Measurements from ENCODE around the gene PIEZO1.

The PIEZO1 gene

DNA sequence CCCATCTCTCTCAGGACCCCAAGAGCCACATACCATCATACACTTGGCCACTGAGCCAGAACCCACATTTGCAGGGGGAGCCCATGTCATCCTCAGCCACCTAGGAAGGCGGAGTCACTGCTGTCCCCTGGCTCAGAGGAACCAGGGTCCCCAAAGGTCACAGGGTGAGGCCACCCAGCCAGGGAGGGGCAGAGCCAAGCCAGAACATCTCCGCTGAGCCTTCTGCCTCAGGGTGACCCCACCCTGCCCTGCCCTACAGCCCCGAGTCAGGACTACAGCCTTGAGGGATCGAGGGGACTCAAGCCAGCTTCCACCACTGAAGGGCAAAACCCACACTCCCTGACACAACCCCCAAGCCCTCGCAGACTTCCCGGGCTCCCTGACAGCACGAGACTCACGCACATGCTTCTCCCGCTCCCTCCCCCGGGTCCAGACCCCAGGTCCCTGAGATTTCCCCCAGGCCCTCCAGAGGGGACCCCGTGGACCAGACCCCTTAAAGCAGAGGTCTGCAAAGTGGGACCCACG is 17.4 kb downstream of the PIEZO1 start:
- no peaks in the 10 kb centered on the region for H3K9me3 ChIP-seq (ENCODE audit: control insufficient read depth, insufficient read depth, low read length)
- no peak for TF ChIP-seq EZH2phosphoT487 (IDR thresholded peaks at IDR 0.05; ENCODE audit: borderline replicate concordance, low read length)
- TF ChIP-seq, protein P1, sequence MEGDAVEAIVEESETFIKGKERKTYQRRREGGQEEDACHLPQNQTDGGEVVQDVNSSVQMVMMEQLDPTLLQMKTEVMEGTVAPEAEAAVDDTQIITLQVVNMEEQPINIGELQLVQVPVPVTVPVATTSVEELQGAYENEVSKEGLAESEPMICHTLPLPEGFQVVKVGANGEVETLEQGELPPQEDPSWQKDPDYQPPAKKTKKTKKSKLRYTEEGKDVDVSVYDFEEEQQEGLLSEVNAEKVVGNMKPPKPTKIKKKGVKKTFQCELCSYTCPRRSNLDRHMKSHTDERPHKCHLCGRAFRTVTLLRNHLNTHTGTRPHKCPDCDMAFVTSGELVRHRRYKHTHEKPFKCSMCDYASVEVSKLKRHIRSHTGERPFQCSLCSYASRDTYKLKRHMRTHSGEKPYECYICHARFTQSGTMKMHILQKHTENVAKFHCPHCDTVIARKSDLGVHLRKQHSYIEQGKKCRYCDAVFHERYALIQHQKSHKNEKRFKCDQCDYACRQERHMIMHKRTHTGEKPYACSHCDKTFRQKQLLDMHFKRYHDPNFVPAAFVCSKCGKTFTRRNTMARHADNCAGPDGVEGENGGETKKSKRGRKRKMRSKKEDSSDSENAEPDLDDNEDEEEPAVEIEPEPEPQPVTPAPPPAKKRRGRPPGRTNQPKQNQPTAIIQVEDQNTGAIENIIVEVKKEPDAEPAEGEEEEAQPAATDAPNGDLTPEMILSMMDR (IDR thresholded peaks at IDR 0.05; ENCODE audit: low read depth, low read length, poor library complexity, severe bottlenecking) = no peak
- H3K79me2 ChIP-seq (ENCODE audit: control insufficient read depth, low read length) = peaks cover 99% of the 10 kb centered on the region
- H3K4me2 ChIP-seq (ENCODE audit: low read length) = no peak overlapping the region
- peaks cover 27% of the 10 kb centered on the region for H4K20me1 ChIP-seq (ENCODE audit: control insufficient read depth, insufficient read depth, low read depth, low read length)
- H3K4me3 ChIP-seq (ENCODE audit: low read length) = no peak overlapping the region
- H3K4me1 ChIP-seq (ENCODE audit: control insufficient read depth, low read length) = peaks cover 39% of the 10 kb centered on the region
- H3K27me3 ChIP-seq (ENCODE audit: control insufficient read depth, low read length) = no peaks in the 10 kb centered on the region
- H3K9me2 ChIP-seq (replicated peaks; ENCODE audit: control insufficient read depth, low read length) = no peaks in the 10 kb centered on the region
- peaks cover 37% of the 10 kb centered on the region for H3K36me3 ChIP-seq (ENCODE audit: control insufficient read depth, low read length)
- 0 out of 2 replicates have a peak, but pooled peaks cover 4% of the 10 kb centered on the region for H3F3A ChIP-seq (ENCODE audit: control insufficient read depth, insufficient read depth)
- no peak overlapping the region for H3K27ac ChIP-seq (ENCODE audit: low read depth, low read length)

DNA sequence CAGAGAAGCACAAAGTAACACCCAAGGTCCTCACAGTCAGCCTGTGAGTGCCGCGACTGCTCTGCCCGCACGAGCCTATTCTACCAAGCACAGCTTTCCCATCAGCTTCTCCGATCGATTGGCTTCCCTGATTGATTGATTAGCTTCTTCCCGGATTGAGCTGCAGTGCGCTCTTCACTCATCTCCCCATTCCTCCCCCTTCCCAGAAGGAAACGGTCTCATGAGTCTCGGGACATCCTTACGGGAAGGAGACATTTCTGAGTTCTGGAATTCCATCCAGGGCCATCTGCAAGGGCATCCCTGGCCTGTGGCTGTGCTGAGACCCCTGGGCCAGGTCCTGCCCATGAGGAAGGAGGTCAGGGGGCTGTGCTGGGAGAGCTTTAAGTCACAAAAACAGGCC is 18.0 kb downstream of the PIEZO1 start:
- H3K36me3 ChIP-seq (ENCODE audit: control insufficient read depth, low read length) = peaks cover 37% of the 10 kb centered on the region

DNA sequence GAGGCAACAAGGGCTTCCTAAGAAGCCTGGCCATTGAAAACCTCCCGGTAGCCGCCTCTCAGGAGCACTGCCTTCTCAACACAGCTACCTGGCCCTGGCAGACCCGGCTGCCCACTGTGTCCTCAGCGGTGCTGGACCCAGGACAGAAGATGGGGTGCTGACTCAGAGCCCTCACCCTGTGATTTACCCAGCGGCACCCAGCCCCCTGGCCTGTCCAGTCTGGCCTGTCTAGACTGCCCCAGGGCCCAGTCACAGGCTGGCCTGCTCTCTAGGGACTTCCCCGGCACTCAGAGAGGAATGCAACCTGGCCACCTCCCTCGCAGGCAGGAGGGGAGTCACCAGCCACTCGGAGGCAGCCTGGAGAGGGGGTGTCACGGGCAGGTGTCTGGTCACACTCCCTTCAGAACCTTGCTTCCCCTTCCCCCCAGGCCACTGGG is 20.1 kb downstream of the PIEZO1 start:
- no peak overlapping the region for H3K4me3 ChIP-seq (ENCODE audit: low read length)
- TF ChIP-seq, protein P1 (IDR thresholded peaks at IDR 0.05; ENCODE audit: low read depth, low read length, poor library complexity, severe bottlenecking) = no peak
- no peak for TF ChIP-seq EZH2phosphoT487 (IDR thresholded peaks at IDR 0.05; ENCODE audit: borderline replicate concordance, low read length)
- H3K9me2 ChIP-seq (replicated peaks; ENCODE audit: control insufficient read depth, low read length) = no peaks in the 10 kb centered on the region
- H3K27ac ChIP-seq (ENCODE audit: low read depth, low read length) = no peak overlapping the region
- H3K79me2 ChIP-seq (ENCODE audit: control insufficient read depth, low read length) = peaks cover 100% of the 10 kb centered on the region
- H3F3A ChIP-seq (ENCODE audit: control insufficient read depth, insufficient read depth) = no peaks in the 10 kb centered on the region
- H3K4me2 ChIP-seq (ENCODE audit: low read length) = no peak overlapping the region
- H3K9me3 ChIP-seq (ENCODE audit: control insufficient read depth, insufficient read depth, low read length) = no peaks in the 10 kb centered on the region
- peaks cover 15% of the 10 kb centered on the region for H3K4me1 ChIP-seq (ENCODE audit: control insufficient read depth, low read length)
- H3K36me3 ChIP-seq (ENCODE audit: control insufficient read depth, low read length) = peaks cover 33% of the 10 kb centered on the region
- peaks cover 28% of the 10 kb centered on the region for H4K20me1 ChIP-seq (ENCODE audit: control insufficient read depth, insufficient read depth, low read depth, low read length)
- H3K27me3 ChIP-seq (ENCODE audit: control insufficient read depth, low read length) = no peaks in the 10 kb centered on the region

More for the DNA sequence above, 18.0 kb downstream of the PIEZO1 start:
- Histone ChIP-seq H3K79me2 (ENCODE audit: control insufficient read depth, low read length) (peaks cover 99% of the 10 kb centered on the region), H4K20me1 (ENCODE audit: control insufficient read depth, insufficient read depth, low read depth, low read length) (peaks cover 31% of the 10 kb centered on the region), H3K4me2 (ENCODE audit: low read length) (no peak overlapping the region), H3K27ac (ENCODE audit: low read depth, low read length) (no peak overlapping the region), H3K9me3 (ENCODE audit: control insufficient read depth, insufficient read depth, low read length) (no peaks in the 10 kb centered on the region), H3F3A (ENCODE audit: control insufficient read depth, insufficient read depth) (0 out of 2 replicates have a peak, but pooled peaks cover 4% of the 10 kb centered on the region), H3K4me1 (ENCODE audit: control insufficient read depth, low read length) (peaks cover 35% of the 10 kb centered on the region), H3K27me3 (ENCODE audit: control insufficient read depth, low read length) (no peaks in the 10 kb centered on the region), H3K9me2 (replicated peaks; ENCODE audit: control insufficient read depth, low read length) (no peaks in the 10 kb centered on the region), H3K4me3 (ENCODE audit: low read length) (no peak overlapping the region)
- no peak for TF ChIP-seq EZH2phosphoT487 (IDR thresholded peaks at IDR 0.05; ENCODE audit: borderline replicate concordance, low read length)
- TF ChIP-seq, protein P1 (IDR thresholded peaks at IDR 0.05; ENCODE audit: low read depth, low read length, poor library complexity, severe bottlenecking) = no peak

Measured in DOHH2 (cell line).